Activated T-helper 9 cell treated with anti-CD3 and anti-CD28 coated beads, Interleukin-2, amount 50 U/mL, for 16 hours (primary cell): Measurements from ENCODE around the gene ZDHHC22.
"Not testable (repeated sequence)": the region's sequence is repeated elsewhere in the genome, so short reads cannot be mapped to it uniquely, and the experiment has no call there.

Experiments used
- DNase-seq: peaks from one replicate; pipeline ENCODE4 v3.0.0-alpha.2; 2020; ENCODE audit warnings: low read depth

The ZDHHC22 gene, protein sequence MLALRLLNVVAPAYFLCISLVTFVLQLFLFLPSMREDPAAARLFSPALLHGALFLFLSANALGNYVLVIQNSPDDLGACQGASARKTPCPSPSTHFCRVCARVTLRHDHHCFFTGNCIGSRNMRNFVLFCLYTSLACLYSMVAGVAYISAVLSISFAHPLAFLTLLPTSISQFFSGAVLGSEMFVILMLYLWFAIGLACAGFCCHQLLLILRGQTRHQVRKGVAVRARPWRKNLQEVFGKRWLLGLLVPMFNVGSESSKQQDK

DNA sequence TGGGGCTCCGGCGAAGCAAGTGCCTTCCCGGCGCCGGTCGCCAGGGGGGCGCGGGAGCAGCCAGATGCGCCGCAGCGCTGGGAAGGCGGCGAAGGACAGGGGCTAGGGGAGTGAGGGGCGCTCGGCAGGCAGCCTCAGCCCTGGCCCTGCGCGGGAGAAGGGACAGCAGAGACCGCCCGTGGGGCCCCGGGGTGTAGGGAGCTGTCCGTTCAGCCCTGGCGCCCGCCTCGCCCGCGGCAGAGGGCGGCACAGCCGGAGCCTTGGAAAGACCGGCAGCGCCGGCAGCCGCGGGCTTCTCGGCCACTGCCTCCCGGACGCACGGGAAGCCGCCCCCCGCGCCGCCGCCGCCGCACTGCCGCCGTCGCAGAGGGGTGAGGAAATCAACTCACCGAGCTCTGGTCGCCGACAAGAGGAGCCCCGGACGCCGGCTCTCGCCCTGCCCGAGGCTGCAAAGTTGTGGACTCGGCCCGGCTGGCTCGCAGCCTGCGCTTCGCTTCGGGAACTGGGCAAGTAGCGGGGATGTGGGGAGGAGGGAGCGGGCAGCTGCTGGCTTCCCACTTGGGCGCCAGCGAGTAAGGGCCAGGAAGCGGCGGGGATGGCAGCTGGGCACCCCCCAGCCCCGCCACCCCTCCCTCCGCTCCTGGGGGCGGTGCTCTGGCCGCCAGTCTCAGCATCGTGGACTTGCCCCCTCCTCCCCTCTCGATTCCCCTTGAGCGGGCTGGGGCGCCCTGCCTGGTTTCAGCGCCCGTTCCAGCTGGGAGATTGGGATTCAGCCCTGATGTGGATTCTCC, at the start of gene ZDHHC22:
ZDHHC22 (minus strand) TSS at position 578 of the 791 bp plus-strand sequence. CDS start 2,053 bp downstream, outside the sequence.
- DNase-seq = no peak

DNA sequence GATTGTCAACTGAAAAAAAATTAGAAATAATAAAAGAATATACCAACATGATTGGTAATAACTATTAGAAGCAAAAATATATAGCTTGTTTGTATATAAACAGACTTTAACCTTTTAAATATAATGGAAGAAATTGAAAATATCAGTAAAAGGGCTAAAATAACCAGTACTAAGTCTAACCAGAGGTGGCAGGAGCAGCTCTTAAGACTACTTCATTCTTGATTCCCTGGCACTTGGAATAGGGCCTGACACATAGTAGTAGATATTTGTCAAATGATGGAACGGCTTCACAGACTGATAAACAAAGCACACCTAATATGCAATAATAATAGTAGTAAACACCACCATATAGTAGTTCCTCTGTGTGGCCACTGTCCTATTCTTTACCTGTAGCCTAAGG, 49.4 kb upstream of the ZDHHC22 start:
- DNase-seq = no peak

DNA sequence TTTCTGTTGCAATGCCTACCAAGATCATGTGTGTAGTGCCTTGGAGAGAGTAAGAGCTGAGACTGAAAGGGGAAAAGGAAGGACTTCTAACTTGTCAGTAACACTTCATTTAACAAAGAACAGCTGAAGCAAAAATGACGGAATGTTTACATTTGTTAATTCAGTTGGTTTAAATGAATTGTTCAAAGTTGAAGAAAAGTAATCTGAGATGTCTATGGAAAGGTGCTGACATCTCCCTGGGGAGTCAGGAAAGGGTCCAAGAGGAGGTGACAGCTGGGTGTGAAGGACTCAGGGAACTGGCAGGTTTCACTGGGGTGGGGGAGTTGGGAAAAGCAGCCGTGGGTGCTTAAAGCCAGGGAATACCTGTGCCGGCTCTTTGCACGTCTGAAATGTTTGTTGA, 47.9 kb upstream of the ZDHHC22 start:
- no peak for DNase-seq

DNA sequence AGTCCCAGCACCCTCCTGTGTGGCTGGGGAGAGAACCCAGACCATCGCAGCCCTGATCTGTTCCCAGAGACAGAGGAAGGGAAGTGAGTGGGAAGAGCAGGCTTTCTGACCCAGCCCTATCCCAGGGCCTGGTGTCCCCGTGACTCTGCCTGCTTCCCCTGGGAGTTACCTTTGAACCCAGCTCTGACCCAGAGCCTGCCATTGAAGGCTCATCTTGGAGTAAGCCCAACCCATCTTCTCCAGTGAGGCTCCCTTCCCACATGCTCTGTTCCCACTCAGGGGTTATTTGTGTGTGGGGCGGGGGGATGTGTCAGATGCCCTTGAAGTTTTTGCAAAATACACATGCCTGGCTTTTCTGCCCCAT, 46.0 kb upstream of the ZDHHC22 start:
- DNase-seq = no peak

DNA sequence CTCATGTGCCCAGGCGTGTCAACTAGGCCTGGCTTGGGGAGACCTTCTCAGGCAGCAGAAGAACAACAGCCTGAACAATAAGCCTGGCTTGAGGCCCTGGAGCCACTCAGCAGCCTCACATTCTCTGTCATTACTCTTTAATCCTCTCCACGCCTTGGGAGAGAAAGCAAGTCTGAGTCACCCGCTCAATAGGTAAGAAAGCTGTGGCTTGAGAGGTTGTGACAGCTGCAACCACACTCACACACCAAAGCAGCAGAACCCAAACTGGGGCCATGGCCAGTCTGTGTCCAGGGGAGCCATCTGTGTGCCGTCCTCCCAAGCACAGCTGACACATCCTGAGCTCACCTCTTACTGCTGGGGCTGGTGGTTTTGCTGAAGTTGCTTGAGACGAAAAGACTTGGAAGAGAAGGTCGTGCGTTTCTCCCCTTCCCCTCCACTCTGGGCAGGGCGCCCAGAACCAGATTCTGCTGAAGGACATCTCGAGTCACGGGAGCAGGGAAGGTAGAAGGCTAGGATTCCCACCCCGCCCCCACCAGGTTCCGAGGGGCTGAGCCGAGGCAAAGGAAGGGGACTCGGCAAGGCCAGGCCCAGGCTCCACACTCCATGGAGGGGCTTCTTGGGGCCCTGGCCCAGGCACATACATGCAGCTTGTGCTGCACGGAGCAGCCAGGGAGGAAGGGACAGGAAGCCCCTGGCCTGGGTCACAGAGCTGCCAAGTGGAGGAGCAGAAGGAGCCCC, 45.5 kb upstream of the ZDHHC22 start:
- no peak for DNase-seq

DNA sequence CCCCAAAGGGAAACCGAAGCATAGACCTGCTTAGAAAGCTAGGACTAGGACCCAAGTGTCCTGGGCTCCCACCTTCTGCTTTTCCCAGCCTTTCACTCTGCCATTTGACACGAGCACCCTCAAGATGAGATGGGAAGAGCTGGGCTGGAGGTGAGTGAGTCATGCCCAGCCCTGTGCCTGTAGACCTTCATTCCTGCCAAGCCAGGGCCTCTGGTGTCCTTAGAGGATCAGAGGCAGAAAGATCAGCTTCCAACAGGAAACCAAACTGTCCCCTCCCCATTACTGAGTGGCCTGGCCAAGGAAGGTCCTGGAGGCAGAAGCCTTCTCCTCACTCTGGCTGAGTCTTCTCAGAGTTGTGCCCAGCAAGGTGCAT, 43.5 kb upstream of the ZDHHC22 start:
- no peak for DNase-seq

DNA sequence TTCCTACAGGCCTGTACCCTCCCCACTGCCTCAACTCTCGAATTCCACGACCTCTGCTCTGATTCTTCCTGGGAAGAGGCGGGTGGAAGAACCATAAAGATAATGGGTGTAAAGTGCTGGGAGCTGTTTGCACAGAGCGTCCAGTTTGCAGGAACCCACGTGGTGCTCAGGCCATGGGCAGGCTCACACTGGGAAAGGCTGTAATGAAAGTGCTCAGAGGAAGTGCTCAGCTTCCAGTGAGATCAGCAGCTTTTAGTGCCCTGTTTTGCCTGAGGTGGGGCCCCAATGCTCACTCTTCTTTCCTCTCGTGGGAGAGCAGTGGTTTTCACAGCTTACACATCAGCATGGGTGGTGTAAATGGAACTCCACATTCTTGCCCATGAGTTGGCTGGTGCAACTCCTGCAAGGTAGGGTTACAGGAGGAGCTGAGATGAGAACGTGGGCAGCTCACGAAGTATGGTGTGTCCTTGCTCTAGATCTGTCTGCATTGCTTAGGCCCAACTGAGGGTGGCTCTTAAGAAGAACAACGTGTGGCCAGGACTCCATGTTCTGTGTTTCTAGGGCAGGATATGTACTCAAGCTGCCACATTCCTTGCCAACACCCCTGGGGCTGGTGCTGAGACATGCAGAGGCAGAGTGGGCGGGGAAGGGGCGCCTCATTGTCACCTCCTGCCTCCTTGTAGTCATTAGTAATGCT, 43.0 kb upstream of the ZDHHC22 start:
- DNase-seq = no peak

DNA sequence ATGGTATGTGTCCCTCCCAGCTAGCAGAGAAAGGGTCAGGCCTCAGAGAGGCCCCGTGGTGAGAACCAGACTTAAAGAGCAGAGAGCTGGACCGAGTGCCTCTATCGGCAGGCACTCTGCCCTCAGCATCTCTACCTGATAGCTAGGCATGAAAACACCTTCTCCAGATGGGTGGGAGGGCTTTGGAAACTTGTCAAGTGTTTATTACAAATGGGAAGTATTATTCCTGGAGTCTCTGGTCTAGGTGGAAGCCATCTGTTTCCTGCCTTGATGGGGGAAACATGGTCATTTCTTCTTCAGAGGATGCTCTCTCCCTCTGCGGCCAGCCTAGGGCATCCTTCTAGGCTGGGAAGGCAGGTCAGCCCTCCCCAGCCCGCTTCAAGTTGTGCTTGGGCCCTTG, 42.3 kb upstream of the ZDHHC22 start:
- no peak for DNase-seq

DNA sequence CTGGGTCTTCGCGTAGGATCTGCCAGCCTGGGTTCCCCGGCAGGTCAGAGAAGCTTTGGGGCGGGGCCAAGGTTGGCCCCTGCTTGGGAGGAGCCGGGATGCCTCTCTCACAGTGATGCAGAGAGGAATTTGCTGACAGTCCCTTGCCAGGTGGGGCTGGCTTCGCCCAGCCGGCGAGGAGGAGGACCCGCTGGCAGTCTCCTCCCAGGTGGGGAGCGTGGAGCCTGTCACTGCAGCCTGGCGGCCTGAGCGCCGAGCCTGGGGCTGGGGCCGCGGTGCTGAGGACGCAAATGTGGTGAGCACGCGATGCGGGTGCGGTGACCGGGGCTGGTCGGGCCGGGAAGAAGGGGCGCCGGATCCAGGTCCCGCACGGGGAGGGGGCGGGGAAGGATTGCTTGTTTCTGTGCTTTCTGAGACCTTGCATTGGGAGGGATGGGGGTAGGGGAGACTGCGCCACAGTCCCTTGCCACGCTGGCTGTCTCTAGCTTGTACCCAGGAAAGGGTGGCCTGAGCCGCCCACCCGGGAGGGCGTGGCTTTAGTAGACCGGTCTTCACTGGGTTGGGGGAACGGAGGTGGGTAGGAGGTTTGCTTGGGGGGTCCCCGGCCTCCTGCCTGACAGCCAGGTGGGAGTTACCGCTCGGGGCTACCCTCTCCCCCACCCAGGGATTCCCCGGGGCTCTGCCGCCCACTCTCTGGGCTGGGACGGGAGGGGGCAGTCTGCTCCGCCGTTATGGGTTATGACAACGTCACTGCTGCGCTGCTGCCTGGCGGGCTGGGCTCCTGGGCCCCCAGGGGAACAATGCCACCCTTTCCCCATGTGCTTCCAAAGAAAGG, 40.2 kb upstream of the ZDHHC22 start, which contains the start of gene TMEM63C:
TMEM63C (plus strand) TSS at position 196 of the 835 bp plus-strand sequence. CDS start 37,016 bp downstream, outside the sequence.
- peak; percentile 47 for DNase-seq

DNA sequence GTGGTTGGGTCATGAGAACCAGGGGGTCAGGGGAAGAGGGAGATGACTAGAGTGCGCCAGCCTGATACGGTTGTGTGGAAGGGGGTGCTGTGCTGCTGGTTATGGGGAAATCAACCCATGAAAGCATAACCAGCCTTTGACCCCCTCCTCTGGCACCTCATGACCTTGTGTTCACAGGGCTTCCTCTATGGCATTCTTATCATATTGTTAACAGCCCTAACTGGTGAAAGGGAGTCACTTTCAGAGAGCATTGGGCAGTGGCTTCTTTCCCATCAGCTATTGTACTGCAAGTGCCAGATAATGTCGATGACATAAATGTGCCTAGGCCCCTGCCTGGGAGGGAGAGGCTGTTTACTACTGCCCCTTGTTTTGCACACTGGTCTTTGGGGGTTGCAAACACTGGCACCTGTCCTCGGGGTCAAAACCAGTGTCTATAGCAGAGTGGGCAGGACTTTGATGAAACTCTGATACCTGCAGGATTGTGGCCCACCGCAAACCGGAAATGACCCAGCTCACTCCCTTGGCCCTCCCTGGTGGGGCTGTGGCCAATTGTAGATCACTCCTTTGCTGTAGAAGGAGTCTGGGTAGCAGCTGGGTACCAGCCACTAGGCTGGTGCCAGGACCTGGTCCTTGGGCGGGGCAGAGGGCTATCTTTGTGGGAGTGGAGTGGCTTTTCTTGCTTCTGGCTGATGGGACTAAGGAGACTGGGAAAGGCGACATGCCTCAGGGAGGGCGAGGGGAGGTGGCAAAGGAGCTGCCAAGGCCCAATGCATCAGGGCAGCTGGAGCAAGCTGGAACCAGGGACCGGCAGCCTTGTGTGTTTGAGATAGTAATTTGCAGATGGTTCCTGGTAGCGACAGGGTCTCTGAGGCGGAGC, 39.4 kb upstream of the ZDHHC22 start:
- no peak for DNase-seq

DNA sequence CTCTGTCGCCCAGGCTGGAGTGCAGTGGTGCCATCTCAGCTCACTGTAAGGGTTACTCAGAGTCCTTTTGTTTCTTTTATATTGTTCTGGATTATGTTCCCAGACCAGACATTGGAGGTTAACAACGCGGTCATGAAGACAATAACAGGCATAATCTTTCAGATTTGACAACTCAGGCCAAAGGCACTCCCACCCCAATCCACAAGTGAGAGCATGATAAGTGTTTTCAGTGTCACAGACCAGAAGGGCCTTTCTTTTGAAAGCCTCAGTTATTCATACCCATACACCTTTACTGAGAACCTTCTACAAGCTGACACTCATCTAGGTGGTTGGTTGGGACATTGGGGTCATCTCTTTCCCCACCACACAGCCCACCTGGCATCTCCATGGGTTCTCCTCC, 37.1 kb upstream of the ZDHHC22 start:
- no peak for DNase-seq

DNA sequence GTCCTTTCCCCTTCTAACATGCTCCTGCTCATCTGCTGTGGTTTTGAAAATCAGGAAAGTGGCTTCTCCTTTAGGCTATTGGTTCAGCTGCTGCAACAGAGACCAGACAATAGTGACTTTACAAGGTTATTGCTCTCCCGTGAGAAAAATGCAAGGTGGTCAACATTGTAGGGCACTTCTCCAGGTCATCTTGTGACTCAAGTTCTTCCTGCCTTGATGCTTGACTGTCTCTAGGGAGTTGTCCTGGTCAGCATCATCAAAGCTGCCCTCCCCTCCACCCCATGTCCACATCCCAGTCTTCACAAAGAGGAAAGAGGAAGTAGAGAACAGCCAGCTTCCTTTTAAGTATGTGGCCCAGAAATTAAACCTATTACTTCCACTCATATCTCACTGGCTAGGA, 36.1 kb upstream of the ZDHHC22 start:
- no peak for DNase-seq

DNA sequence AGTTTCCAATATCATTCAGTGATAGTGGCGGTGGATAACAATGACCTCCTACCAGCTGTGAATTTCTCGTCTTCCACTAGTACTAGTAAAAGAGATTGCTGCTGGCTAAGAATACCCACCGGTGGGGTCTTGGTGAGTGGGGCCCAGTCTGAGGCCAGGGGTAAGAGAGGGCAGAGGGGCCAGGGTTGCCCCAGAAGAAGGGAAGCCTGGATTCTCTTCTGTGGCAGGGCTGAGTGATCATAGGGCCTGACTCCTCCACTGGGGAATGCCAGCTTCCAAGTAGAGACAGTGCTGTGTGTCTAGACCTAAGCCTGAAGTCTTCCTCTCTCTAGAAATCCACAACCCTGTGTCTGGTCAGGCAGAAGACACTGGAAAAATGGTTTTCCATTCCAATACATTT, 34.3 kb upstream of the ZDHHC22 start:
- no peak for DNase-seq

DNA sequence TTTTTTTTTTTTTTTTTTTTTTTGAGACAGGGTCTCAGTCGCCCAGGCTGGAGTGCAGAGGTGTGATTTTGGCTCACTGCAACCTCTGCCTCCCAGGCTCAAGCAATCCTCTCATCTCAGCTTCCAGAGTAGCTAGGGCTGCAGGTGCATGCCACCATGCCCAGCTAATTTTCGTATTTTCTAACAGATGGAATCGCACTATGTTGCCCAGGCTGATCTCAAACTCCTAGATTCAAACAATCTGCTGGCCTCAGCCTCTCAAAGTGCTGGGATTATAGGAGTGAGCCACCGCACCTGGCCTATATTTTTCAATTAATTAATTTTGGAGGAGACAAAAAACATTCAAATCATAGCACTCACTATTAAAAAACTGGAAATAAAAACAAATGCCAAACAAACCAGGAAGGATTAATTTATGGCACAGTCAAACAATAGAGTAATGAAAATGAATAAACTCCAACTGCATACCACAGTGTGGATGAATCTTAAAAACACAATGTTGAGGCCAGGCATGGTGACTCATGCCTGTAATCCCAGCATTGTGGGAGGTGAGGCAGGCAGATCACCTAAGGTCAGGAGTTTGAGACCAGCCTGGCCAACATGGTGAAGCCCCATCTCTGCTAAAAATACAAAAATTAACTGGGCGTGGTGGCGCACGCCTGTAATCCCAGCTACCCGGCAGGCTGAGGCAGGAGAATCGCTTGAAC, 32.5 kb upstream of the ZDHHC22 start:
- DNase-seq = not testable (repeated sequence)

DNA sequence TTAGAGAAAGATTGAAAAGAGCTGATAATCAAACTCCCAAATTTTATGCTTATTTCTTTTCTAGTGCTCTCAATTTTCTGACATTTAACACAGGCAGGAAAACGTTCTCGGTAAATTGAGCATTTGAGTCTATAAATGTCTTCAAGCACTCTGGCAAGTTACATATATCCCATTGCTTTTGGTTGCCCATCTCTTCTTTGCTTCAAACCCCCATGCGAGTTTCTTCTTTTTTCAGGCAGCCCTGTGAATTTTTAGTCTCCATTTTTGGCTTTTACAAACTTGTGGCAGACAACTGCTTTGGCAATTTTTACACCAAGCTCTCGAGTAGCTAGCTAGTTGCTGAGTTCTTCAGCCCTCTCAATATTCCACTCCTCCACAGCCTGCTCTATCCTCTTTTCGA, 31.3 kb upstream of the ZDHHC22 start:
- no peak for DNase-seq

DNA sequence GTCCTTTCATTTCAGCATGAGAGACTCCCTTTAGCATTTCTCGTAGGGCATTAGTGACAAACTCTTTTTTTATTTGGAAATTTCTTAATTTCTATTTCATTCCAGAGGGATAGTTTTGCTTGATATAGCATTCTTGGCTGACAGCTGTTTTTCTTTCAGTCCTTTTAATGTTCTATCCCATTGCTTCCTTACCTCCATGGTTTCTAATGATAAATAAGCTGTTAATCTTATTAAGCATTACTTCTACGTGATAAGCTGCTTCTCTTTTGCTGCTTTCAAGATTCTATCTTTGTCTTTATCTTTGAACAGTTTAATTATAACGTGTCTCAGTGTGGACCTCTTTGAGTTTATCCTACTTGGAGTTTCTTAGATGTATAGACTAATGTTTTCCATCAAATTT, 28.5 kb upstream of the ZDHHC22 start:
- no peak for DNase-seq

DNA sequence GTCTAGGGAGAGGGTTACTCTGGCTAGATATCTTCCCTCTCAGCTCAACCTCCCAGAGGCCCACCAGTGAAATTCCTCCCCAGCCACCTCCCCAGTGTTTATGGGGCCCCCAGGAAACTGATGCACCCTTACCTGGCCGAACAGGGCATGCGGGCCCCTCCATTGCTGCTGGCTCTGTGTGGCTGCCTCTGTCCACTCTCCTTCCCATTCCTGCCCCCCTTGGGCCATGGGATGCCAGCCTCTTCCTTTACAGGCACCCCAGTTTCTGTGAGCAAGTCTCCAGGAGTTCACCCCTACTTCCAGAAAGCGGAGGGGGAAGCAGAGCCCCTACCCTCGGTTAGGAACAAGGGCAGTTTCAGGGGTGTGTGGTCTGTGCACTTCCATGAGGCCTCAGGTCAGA, 19.4 kb upstream of the ZDHHC22 start:
- DNase-seq = no peak

DNA sequence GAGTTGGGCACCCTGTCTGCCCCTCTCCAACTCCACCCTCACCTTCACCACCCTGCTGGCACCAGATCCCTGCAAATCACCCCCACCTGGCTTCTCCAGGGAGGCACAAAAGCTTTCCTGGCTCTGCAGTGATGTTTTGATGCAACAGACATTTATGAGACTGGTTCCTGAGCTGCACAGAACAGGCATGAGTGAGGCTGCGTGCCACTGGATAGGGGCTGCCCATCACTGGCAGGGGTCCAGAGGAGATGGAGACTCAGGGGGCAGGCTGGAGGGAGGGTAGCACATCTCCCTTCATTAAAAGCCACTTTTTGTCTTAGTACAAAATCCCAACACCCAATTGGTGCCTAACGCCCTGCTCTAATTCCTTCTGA, 17.3 kb upstream of the ZDHHC22 start:
- no peak for DNase-seq

DNA sequence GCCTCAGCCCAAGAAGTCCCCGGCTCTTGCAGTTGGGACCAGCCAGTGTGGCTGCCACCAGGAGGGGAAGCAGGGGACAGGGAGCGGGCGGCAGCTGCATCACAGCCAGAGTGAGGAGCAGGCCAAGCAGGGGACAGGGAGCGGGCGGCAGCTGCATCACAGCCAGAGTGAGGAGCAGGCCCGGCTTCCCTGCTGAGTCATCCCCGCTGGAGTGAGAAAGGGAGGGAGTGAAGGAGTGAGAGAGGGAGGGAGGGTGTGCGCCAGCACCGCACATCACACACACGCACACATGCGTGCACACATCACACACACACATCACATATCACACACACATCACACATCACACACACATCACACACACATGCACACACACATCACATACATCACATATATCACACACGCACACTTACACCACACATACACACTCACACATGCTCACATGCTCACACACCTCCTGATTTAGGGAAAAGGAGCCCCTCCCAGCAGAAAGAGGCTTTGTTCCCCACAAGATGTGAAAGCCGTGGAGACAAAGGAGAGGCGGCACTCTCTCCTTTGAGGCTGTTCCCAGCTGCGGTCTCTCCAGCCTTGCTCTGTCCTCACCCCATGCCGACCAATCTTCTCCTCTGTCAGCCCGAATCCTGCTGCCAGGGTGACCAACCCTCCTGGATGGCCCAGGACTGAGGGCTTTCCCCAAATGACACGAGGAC, 16.7 kb upstream of the ZDHHC22 start:
- DNase-seq = no peak
